ENCODE measurements around the gene LSM2. TPM values are rescaled to one million over a fixed set of nuclear protein-coding genes. Genes with fewer than 3 reads are reported as not detected.
A peak's percentile ranks its signal among the peaks of the same experiment; 100 is the strongest.
"Not testable (repeated sequence)": the region's sequence is repeated elsewhere in the genome, so short reads cannot be mapped to it uniquely, and the experiment has no call there.

The LSM2 gene
- total RNA-seq, 1 experiment from 2014 or later, result 56.3 TPM

DNA sequence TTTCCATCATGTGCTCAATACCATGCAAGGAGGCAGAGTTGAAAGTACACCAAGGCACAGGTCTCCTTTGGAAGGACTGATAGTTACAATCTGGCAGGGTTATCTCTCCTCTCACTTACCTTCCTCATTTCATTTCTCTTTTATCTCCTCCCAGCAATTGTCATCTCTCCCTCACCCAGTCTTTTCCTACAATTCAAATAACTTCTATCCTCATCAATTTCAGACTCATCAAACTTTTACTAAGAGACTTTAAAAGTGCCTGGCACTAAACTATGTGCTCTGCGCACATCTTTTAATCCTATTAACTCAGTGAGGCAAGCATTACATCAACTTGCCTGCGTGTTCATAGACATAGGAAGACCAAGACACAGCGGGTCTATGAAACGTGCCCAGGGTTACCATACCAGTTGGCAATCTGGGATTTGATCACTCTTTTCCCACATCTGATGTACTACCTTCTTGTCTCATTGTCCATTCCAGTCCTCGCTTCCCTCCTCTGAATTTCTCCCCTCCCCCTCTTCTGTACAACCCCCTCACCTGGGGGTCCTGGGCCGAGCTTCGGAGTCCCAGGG lies 12.4 kb downstream of the LSM2 start:
- peak in 1 of 2 experiments; percentile 18 for DNase-seq
- intact Hi-C loops (cut with micrococcal nuclease; ENCODE audit: unreplicated experiment), result no loop called here
- POLR2A ChIA-PET, result interaction anchor here (1.1 to 2.1 kb wide), 3 partner anchors 12 to 33 kb away, joined by 4 to 29 read pairs (median 23); partner anchors contain the start of genes HSPA1A, HSPA1B, HSPA1L and LSM2

DNA sequence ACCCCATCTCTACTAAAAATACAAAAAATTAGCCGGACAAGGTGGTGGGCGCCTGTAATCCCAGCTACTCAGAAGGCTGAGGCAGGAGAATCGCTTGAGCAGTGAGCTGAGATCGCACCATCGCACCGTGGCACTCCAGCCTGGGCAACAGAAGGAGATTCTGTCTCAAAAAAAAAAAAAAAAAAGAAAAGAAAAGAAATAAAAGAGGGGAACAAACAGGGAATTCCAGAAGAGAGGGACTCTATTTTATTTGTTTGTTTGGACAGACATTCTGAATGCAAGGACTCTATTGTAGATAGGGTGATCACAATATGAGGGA lies 12.9 kb downstream of the LSM2 start:
- H3K9me3 Mint-ChIP-seq (ENCODE audit: unreplicated experiment); H3K9me3 ChIP-seq; H3K27me3 ChIP-seq (replicated peaks; ENCODE audit: control insufficient read depth, insufficient read depth, low read length); H3K27me3 Mint-ChIP-seq (ENCODE audit: insufficient read depth, unreplicated experiment); DNase-seq; CTCF ChIA-PET; H3K4me1 ChIP-seq; POLR2A ChIA-PET; H3K4me3 ChIP-seq (ENCODE audit: low read depth, low read length); H3K27ac Mint-ChIP-seq (ENCODE audit: unreplicated experiment); intact Hi-C loops (cut with micrococcal nuclease; ENCODE audit: unreplicated experiment); H3K36me3 ChIP-seq (ENCODE audit: control insufficient read depth, insufficient read depth, low read length); BruUV-seq (replicated peaks): not testable (repeated sequence)
- Mint-ChIP-seq H3K36me3 (ENCODE audit: insufficient read depth, unreplicated experiment) (peaks cover 44% of the 10 kb centered on the region), H3K4me1 (ENCODE audit: low read depth, unreplicated experiment) (peaks cover 21% of the 10 kb centered on the region), H3K4me3 (ENCODE audit: unreplicated experiment) (peak overlapping the region; percentile 98)

More for the DNA sequence above, 12.4 kb downstream of the LSM2 start:
- Mint-ChIP-seq H3K36me3 (ENCODE audit: insufficient read depth, unreplicated experiment) (peaks cover 39% of the 10 kb centered on the region), H3K4me1 (ENCODE audit: low read depth, unreplicated experiment) (peaks cover 21% of the 10 kb centered on the region), H3K27ac (ENCODE audit: unreplicated experiment) (peak overlapping the region; percentile 94), H3K27me3 (ENCODE audit: insufficient read depth, unreplicated experiment) (no peaks in the 10 kb centered on the region), H3K9me3 (ENCODE audit: unreplicated experiment) (no peaks in the 10 kb centered on the region), H3K4me3 (ENCODE audit: unreplicated experiment) (peak overlapping the region; percentile 98)
- no peaks in the 10 kb centered on the region for H3K27me3 ChIP-seq (replicated peaks; ENCODE audit: control insufficient read depth, insufficient read depth, low read length)
- H3K9me3 ChIP-seq, result no peaks in the 10 kb centered on the region
- no peak for TF ChIP-seq CTCF (IDR thresholded peaks at IDR 0.05; ENCODE audit: insufficient read depth in 1 of 2, low read depth in 1 of 2, low read length in 1 of 2, severe bottlenecking in 1 of 2, unreplicated experiment in 1 of 2)
- H3K4me1 ChIP-seq, result 0 out of 2 replicates have a peak, but pooled peaks cover 3% of the 10 kb centered on the region
- no peaks in the 10 kb centered on the region for H3K36me3 ChIP-seq (ENCODE audit: control insufficient read depth, insufficient read depth, low read length)
- BruUV-seq (replicated peaks), result TSS peak; percentile 52
- H3K4me3 ChIP-seq (ENCODE audit: low read depth, low read length), result peak overlapping the region; percentile 80
- CTCF ChIA-PET, result interaction anchor here (0.6 to 2.9 kb wide), 3 partner anchors 10 to 69 kb away, joined by 5 to 21 read pairs (median 10); partner anchors contain the start of genes LSM2 and NEU1

- Mint-ChIP-seq H3K27me3 (ENCODE audit: insufficient read depth, unreplicated experiment) (no peaks in the 10 kb centered on the region), H3K27ac (ENCODE audit: unreplicated experiment) (no peak overlapping the region), H3K4me3 (ENCODE audit: unreplicated experiment) (no peak overlapping the region), H3K9me3 (ENCODE audit: unreplicated experiment) (no peaks in the 10 kb centered on the region), H3K4me1 (ENCODE audit: low read depth, unreplicated experiment) (peaks cover 21% of the 10 kb centered on the region), H3K36me3 (ENCODE audit: insufficient read depth, unreplicated experiment) (peaks cover 53% of the 10 kb centered on the region)
- ChIA-PET CTCF (no interaction called here), POLR2A (no interaction called here)
- no peak for DNase-seq
- no peak for TF ChIP-seq CTCF (IDR thresholded peaks at IDR 0.05; ENCODE audit: insufficient read depth in 1 of 2, low read depth in 1 of 2, low read length in 1 of 2, severe bottlenecking in 1 of 2, unreplicated experiment in 1 of 2)
- Histone ChIP-seq H3K36me3 (ENCODE audit: control insufficient read depth, insufficient read depth, low read length) (no peaks in the 10 kb centered on the region), H3K4me3 (ENCODE audit: low read depth, low read length) (no peak overlapping the region), H3K27me3 (replicated peaks; ENCODE audit: control insufficient read depth, insufficient read depth, low read length) (no peaks in the 10 kb centered on the region), H3K9me3 (no peaks in the 10 kb centered on the region), H3K4me1 (0 out of 2 replicates have a peak, but pooled peaks cover 3% of the 10 kb centered on the region)
- intact Hi-C loops (cut with micrococcal nuclease; ENCODE audit: unreplicated experiment), result no loop called here
- BruUV-seq (replicated peaks), result no TSS peak
These were observed 14.0 kb downstream of the LSM2 start for GRCh38 chr6:31792761-31793171.

Data from Caco-2 (cell line).